Common myeloid progenitor, CD34-positive (primary cell): ENCODE data around the gene FAM236D.
"Not testable (repeated sequence)": the region's sequence is repeated elsewhere in the genome, so short reads cannot be mapped to it uniquely, and the experiment has no call there.

Experiments used
- CTCF ChIA-PET: fragments of 350-600 bp; sonication (Branson Sonifier 250); formaldehyde crosslinking; loops from one replicate; lab custom pipeline; 2021; ENCODE audit warnings: antibody characterized with exemption; lab: Charles Lee
- POLR2A ChIA-PET: fragments of 350-600 bp; sonication (Branson Sonifier 250); formaldehyde crosslinking; loops from one replicate; lab custom pipeline; 2021; ENCODE audit warnings: antibody characterized with exemption; lab: Charles Lee
- DNase-seq, 3 donors: peaks; one replicate each; pipeline versions ENCODE4 v3.0.0 to v3.0.0-alpha.2; 2013
- H3K27ac ChIP-seq, 2 experiments: 1 replicate in 1 of 2; 2 replicates in 1 of 2; pipeline ENCODE4 v1.7.0; 2013; ENCODE audit warnings: inconsistent platforms in 2 of 2, low read length in 2 of 2, mild to moderate bottlenecking in 2 of 2, low read depth in 1 of 2, moderate library complexity in 1 of 2; ENCODE audit not compliant: severe bottlenecking in 2 of 2, insufficient read depth in 1 of 2, poor library complexity in 1 of 2
- H3K27me3 ChIP-seq, 5 experiments: replicated peaks in 2 of 5; 1 replicate in 3 of 5; 2 replicates in 2 of 5; pipeline versions ENCODE4 v1.6.1 to v1.7.0; 2013; ENCODE audit warnings: low read length in 4 of 5, mild to moderate bottlenecking in 2 of 5, moderate library complexity in 2 of 5, inconsistent platforms in 1 of 5; ENCODE audit not compliant: insufficient read depth in 5 of 5, control insufficient read depth in 4 of 5
- H3K36me3 ChIP-seq, 4 experiments: 1 replicate in 2 of 4; 2 replicates in 2 of 4; pipeline versions ENCODE4 v1.6.1 to v1.7.0; 2013; ENCODE audit warnings: low read length in 3 of 4, control low read depth in 1 of 4, mild to moderate bottlenecking in 1 of 4; ENCODE audit not compliant: control insufficient read depth in 4 of 4, insufficient read depth in 4 of 4
- H3K4me1 ChIP-seq, 4 experiments: 1 replicate in 3 of 4; 2 replicates in 1 of 4; pipeline versions ENCODE4 v1.6.1 to v1.7.1; 2013; ENCODE audit warnings: low read length in 3 of 4, mild to moderate bottlenecking in 3 of 4, control low read depth in 1 of 4, inconsistent platforms in 1 of 4, moderate library complexity in 1 of 4; ENCODE audit not compliant: control insufficient read depth in 4 of 4, insufficient read depth in 4 of 4; ENCODE audit errors: control extremely low read depth in 1 of 4
- H3K4me3 ChIP-seq, 7 experiments: 1 replicate in 4 of 7; 2 replicates in 3 of 7; pipeline versions ENCODE4 v1.5.1 to v1.7.0; 2013; ENCODE audit warnings: mild to moderate bottlenecking in 7 of 7, low read length in 6 of 7, moderate library complexity in 6 of 7, inconsistent platforms in 2 of 7, low read depth in 2 of 7, control low read depth in 1 of 7; ENCODE audit not compliant: insufficient read depth in 4 of 7, control insufficient read depth in 1 of 7; ENCODE audit errors: extremely low read depth in 1 of 7
- H3K9me3 ChIP-seq, 5 experiments: 1 replicate in 4 of 5; 2 replicates in 1 of 5; pipeline versions ENCODE4 v1.6.1 to v1.7.1; 2013; ENCODE audit warnings: low read length in 4 of 5, mild to moderate bottlenecking in 2 of 5, inconsistent platforms in 1 of 5, low read depth in 1 of 5, moderate library complexity in 1 of 5; ENCODE audit not compliant: control insufficient read depth in 4 of 5, insufficient read depth in 2 of 5; ENCODE audit errors: control extremely low read depth in 1 of 5
- WGBS: methylation state at CpG from one replicate; pipeline ENCODE4 v1.1.5; 2013; ENCODE audit not compliant: insufficient coverage; 5-methylcytosine and 5-hydroxymethylcytosine counted together

Gene FAM236D

DNA sequence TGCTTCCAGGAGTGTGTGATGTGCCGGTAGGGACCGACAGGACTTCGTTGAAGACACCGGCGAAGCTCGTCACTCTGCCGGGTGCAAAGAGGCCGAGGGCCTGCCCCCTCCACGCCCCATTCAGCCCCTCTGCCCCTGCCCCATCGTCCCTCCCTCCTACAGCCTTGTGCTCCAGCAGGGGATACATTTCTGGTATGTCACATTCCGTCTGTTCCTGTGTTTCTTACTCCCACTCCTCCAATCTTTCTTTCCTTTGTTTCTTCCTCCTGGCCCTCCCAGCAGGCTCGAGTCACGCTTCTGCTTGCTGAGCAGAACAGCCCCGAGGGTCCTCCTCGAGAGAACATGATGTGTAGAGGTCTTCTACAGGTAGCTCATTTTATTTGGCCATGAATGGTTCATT, 25.4 kb downstream of the FAM236D start, which contains the start of gene FAM236B:
TSS of gene FAM236B (minus strand) at position 101 of the 400 bp plus-strand sequence. CDS start at position 1, 100 bp downstream.
- CTCF ChIA-PET, H3K4me1 ChIP-seq, DNase-seq, POLR2A ChIA-PET, H3K27ac ChIP-seq, H3K27me3 ChIP-seq, H3K36me3 ChIP-seq, H3K4me3 ChIP-seq, H3K9me3 ChIP-seq: not testable (repeated sequence)
- WGBS: no CpG with 5 or more reads among the region's 15 CpGs

DNA sequence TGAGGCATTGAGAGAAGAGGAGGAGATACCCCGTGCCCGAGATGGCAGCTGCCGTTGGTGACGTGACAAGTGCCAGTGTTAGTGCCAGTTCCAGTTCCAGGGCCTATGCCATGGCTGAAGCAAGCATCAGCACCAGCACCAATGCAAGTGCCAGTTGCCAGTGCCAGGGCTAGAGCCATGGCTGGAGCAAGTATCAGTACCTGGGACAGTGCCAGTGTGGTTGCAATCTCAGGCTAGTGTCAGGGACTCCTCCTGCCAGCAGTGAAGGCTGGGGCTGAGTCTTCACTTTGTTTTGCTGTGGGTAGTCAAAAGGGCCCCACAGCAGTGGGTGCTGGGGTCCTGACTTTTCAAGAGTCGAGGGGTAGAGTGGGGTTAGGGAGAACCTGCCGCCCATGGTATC, 29.9 kb downstream of the FAM236D start:
- CTCF ChIA-PET, H3K9me3 ChIP-seq, H3K4me1 ChIP-seq, DNase-seq, POLR2A ChIA-PET, H3K36me3 ChIP-seq, H3K4me3 ChIP-seq, H3K27ac ChIP-seq, H3K27me3 ChIP-seq: not testable (repeated sequence)
- WGBS: no CpG with 5 or more reads among the region's 6 CpGs

DNA sequence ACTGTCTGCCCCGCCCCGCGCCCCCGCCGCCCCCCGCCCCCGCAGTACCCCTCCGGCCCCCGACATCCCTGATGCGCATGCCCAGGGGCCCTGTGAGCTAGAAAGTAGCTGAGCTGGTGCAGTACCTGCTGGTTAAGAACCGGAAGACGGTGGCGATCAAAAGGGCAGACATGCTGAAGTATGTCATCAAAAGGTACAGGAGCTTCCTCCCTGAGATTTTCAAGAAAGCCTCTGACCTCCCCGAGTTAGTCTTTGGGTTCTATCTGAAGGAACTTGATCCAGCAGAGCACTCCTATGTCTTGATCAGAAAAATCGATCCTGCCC, 30.6 kb downstream of the FAM236D start:
- WGBS: no CpG with 5 or more reads among the region's 15 CpGs
- not testable (repeated sequence) for H3K27me3 ChIP-seq, H3K36me3 ChIP-seq

DNA sequence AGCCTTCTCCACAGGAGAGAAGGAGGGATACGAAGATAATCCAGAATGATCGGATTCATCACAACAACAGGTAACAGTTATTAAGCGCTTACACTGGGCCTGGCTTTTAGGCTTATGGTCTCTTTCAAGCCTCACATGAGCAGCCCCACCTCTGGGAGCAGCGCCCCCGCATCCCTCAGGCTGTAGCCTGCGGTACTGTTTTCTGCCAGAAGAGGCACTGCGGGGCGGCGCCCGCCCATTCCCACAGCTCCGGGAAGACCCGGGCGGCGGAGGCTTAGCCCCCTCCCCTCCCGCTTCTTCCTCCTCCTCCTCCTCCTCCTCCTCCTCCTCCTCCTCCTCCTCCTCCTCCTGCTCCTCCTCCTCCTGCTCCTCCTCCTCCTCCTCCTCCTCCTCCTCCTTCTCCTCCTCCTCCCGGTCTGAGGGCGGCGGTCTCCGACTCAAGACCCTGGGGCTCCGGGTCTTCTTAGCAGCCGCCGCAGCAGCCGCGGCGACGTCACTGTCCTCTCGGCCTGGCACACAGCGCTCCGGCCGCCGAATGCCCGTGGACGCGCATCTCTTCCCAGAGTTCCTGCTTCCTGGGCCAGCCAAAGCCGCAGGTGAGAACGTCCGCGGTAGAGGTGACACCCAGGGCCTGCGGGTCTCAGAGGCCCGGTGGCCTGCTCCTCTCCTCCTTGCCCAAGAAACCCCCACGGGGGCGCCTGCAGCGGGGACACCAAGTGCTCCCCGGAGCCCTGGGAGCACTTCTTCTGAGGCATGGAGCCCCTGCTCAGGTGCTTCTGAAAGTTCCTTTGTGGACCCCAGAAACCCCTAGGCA, 31.1 kb downstream of the FAM236D start, which contains the start of gene DMRTC1B:
TSS of gene DMRTC1B (plus strand) at position 238 of the 814 bp plus-strand sequence. CDS start 68,246 bp downstream, outside the sequence.
- DNase-seq, H3K27me3 ChIP-seq, H3K27ac ChIP-seq, CTCF ChIA-PET, H3K4me3 ChIP-seq, H3K9me3 ChIP-seq, POLR2A ChIA-PET, H3K4me1 ChIP-seq, H3K36me3 ChIP-seq: not testable (repeated sequence)
- no CpG with 5 or more reads among the region's 44 CpGs for WGBS

More for the DNA sequence above, 30.6 kb downstream of the FAM236D start:
- H3K4me3 ChIP-seq, POLR2A ChIA-PET, H3K27ac ChIP-seq, H3K9me3 ChIP-seq, CTCF ChIA-PET, H3K4me1 ChIP-seq, DNase-seq: not testable (repeated sequence)

DNA sequence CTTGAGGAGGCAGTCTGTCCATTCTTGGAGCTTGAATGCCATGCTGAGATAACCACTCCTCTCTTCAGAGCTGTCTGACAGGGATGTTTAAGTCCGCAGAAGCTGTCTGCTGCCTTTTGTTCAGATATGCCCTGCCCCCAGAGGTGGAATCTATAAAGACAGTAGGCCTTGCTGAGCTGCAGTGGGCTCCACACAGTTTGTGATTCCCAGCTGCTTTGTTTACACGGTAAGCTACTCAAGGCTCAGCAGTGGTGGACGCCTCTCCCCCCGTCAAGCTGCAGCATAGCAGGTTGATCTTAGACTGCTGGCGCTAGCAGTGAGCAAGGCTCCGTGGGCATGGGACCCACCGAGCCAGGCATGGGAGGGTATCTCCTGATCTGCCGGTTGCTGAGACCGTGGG, 47.6 kb downstream of the FAM236D start:
- H3K27me3 ChIP-seq, H3K4me3 ChIP-seq, H3K4me1 ChIP-seq, CTCF ChIA-PET, H3K9me3 ChIP-seq, H3K36me3 ChIP-seq, POLR2A ChIA-PET, H3K27ac ChIP-seq, DNase-seq: not testable (repeated sequence)
- WGBS: no CpG with 5 or more reads among the region's 9 CpGs
